Frontal cortex (tissue), 4 donors: ENCODE measurements around the gene GSE1. TPM values are rescaled to one million over a fixed set of nuclear protein-coding genes. Genes with fewer than 3 reads are reported as not detected.
A peak's percentile ranks its signal among the peaks of the same experiment; 100 is the strongest.

ENCODE experiments used
- DNase-seq, 2 donors: peaks; one replicate each; pipeline ENCODE4 v3.0.0; 2012; ENCODE audit warnings: low spot score in 2 of 2
- FAIRE-seq: peaks from 2 replicates; lab custom pipeline; 2012; peaks lifted over from hg19 to GRCh38; lab: Jason Lieb, UNC
- total RNA-seq: library from RNA; depleted of rRNA; stranded (reverse); fragments of >200 nt; gene quantifications from one replicate; pipeline ENCODE4 v1.2.3, GENCODE V29; 2014
- donor health status: control.
- donor health status: control.
- donor health status: control.

Gene GSE1
- total RNA-seq, 1 donor from 2014 or later: 13.9 TPM

DNA sequence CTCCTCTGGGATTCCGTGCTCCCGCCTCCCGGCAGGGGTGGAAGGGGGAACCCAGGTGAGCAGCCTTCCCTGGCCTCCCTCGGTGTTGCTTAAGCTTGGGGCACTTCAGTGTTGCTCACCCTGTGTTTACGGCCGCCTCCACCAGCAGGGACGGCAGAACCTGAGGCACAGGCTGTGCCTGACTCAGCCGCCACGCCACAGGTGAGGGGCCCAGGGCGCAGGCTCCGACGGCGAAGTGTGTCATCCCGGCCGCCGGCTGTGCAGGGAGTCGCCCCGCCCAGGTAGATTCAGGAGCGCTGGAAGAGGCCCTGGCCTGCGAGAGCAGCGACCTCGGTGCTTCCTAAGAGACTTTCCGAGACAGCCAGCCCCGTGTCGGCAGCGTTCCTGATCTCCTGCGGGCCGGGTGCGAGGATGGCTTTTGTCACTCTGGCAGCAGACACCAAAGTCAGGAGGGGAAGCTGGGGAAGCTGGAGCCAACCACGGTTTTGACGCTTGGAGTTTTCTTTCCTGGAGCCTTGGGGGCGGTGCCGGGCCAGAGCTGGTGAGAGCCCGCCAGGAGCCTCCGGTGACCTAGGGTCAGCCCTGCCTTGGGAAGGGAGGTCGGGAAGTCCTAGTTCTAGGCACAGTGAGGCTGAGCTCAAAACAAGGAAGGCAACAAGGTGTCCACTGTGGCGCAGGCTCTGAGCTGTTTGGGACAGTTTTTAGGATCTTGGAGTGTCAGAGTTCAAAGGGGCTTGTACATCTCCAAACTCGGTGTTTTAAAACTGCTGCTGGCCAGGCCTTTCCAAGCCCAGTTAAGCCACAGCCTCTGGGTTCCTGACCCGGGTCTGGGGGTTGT, 2.1 kb downstream of the GSE1 start:
- no peak for DNase-seq

DNA sequence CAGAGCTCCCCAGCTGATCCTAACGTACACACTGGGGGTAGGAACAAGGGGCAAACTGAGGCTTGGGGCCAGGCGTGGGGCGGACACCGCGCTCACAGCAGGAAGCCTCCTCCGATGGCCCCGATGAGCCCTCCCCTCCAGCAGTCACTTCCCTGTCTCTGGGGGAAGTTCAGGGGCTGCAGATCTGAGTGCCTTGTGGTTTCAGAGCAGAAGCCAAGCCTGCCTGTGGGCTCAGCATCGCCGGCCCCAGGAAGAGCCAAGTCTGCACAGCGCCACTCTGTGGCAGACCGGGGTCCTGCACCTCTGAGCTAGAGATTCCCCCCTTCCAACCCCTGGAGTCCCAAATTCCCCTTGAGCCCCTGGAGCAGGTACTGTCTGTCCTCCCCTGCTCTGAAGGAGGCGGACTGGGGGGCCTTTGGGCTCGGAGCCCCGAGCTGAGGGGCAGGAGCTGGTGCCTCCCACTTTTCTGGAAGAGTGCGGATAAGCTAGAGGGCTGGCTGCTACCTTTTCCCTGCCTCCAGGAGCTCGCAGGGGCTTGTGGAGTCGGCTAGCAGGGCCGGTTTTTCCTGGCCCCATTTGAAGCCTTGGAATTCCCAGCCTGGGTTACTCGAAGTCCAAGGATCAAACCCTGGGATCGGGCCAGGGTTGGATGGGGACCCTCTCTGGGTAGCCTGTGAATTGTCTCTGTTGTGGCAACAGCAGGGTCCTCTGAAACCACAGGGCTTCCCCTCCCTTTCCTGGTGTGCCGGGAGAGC, 2.9 kb downstream of the GSE1 start:
- DNase-seq: peak; percentile 67 to 78
- no peak for FAIRE-seq

More for the DNA sequence above, 2.1 kb downstream of the GSE1 start:
- no peak for FAIRE-seq

DNA sequence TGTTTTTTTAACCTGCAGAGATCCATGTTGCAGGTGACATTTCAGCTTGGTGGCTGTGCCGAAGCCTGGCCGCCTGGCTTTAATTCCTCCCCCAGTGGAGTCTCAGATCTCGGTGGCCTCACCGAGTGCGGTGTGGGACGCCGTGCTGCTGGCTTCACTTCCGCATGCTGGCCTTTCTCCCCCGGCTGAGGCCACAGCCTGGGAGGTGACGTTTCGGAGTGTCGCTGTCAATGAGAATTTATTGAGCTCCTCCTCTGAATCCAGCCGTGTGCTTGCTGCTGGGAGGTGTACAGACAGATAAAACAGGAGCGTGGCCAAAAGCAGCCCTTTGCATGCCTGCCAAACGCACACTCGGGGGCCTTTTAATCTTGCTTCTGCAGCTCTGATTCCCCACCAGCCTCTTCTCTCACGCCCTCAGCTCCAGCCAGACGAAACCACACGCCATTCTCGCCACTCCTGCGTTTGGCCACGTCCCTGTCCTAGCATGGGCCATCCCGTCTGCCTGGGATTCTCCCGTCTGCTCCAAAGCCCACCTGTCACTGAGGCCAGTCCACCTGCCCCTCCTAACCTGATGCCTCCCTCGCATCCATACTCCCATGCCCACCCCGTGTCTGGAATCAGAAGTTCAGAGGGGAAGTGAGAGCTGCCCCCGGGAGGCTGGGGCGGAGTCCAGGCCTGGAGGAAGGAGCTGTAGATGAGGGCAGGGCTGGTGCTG, 3.6 kb downstream of the GSE1 start:
- no peak for DNase-seq
- no peak for FAIRE-seq

- no peak for FAIRE-seq
- DNase-seq: no peak
Measured at GRCh38 chr16:85617948-85618347, 4.8 kb downstream of the GSE1 start.

- FAIRE-seq: no peak
- no peak for DNase-seq
Measured at GRCh38 chr16:85618521-85618920, 5.4 kb downstream of the GSE1 start.

DNA sequence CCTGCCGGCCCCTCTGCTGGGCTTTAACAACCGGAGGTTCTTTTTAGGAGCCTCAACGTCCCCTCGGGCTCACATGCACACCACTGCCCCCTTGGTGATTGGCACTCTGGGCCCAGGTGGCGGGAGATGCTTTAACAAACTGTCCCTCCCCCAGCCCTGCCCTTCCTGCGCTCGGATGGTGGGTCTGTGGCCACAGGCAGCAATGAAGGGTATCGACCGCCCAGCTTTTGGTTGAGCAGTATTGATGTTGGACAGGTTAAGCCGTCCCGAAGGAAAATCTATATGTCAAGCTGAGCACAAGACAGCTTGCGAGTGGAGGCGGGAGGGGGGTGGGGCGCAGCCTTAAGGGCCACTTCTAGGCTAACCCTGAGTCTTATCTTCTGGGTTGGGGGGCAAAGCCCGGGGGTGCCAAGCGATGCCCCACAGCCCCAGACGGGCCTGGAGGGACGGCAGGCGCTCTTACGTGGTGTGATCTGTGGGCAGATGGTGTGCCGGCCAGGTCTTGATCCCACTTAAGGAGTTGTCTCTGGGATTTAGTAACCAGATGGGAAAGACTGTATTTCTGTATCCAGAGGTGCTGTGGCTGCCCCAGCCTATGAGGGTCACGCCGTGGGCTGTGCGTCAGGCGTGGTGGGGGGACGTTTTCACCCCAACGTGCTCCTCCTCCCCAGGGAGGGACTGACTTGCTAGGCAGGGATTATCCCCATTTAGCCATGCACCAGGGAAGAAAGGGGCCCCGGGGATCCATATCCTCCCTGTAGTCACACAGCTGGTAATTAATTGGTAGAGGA, 6.2 kb downstream of the GSE1 start:
- DNase-seq (no peak), FAIRE-seq (no peak)

DNA sequence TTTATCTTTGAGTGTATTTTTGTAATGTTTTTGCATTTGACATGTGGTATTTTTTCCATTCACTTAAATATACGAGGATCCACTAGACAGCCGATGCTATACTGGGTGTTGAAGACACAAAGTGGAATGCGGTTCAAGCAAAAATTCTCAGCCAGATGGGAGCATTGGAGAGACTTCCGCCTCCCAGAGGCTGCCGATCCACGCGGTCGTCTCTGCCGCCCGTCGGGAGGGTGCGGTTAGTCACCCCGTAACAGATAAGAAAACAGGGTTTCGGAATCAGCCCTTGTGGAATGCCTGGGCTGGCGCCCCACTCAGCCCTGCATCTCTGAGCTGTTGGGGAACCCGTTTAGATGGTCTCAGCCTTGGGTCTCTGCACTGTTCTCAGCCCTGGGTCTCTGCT, 7.3 kb downstream of the GSE1 start:
- FAIRE-seq (no peak), DNase-seq (no peak)

DNA sequence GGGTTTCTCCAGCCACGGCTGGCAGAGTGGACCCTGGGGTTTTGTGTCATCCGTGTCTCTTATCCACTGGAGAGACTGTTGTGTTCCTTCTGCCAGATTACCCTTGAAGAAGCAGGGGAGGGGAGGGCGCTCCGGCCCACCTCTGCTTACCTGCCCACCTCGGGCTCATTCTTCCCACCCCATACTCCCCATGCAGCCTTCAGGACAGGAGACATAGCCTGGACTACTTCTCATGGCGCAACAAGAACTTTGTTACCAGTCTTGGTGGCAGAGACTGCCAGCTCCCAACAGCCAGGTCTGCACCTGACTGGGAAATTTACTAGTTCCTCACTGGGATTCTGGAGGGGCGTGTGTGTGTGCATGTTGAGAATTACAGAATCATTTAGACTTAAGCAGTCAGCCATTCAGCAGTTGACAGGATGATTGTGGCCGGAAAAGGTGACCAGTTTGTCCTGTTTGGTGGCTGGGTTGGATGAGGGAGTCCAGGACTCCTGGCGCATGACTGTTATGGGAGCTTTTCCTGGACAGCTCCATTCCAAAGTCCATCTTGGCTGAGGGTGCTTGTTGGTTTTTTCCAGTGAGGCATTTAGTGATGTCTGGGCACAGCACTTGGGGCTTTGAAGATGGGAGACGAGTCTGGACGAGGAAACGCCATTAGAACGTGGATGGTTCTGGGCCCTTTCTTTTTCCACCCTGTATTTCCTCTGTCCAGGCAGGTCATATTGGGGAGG, 8.7 kb downstream of the GSE1 start:
- no peak for DNase-seq

GRCh38 chr16:85622683-85623082, 9.6 kb downstream of the GSE1 start:
- FAIRE-seq (no peak), DNase-seq (no peak)

More for the DNA sequence above, 8.7 kb downstream of the GSE1 start:
- FAIRE-seq: no peak

GRCh38 chr16:85623250-85623649, 10.1 kb downstream of the GSE1 start:
- FAIRE-seq: no peak

GRCh38 chr16:85623997-85624601, 11.0 kb downstream of the GSE1 start:
- DNase-seq (no peak), FAIRE-seq (no peak)

More at GRCh38 chr16:85623250-85623649, 10.1 kb downstream of the GSE1 start:
- no peak for DNase-seq

- FAIRE-seq: no peak
Measured at GRCh38 chr16:85624646-85625045, 11.5 kb downstream of the GSE1 start.

GRCh38 chr16:85625053-85625452, 11.9 kb downstream of the GSE1 start:
- no peak for FAIRE-seq
- no peak for DNase-seq

More at GRCh38 chr16:85624646-85625045, 11.5 kb downstream of the GSE1 start:
- DNase-seq: no peak

- DNase-seq (no peak), FAIRE-seq (no peak)
Measured at GRCh38 chr16:85625485-85626117, 12.5 kb downstream of the GSE1 start.

DNA sequence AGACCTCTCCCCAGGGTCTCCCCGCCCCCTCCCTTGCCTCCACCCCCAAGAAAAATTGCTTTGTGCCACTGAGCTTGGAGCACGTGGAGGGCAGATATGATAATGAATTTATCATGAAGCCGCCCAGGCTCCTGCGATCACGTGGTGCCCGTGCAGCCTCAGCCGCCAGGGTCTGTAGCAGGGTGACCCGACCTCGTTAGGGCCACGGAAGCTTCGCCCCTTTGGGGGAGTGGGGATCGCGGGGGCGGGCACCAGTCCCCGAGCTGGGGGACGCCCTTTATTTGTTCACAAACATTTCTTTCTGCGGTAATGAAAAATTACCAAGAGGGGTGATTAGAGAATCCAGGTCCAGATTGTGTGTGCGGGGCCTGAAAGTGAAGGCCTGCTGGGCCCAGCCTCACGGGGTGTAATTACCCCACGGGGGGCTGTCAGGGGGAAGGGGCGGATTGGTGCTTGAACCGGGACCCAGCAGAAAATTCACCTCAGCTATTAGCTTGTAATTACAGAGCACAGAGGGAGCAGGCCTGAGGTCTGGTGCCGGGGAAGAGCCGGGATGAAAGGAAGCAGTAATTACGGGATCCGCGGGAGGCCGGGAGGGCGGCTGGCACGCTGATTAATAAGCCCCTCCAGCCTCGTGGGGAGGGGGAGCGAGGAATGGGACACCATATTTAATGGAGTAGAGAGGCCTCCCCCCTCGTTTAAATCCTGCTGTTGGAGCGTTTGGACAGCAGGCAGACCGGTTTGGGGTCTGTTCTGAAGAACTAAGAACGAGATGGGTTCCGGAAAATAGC, 13.3 kb downstream of the GSE1 start:
- FAIRE-seq (no peak), DNase-seq (no peak)

GRCh38 chr16:85627089-85627488, 14.0 kb downstream of the GSE1 start:
- DNase-seq: no peak
- no peak for FAIRE-seq

DNA sequence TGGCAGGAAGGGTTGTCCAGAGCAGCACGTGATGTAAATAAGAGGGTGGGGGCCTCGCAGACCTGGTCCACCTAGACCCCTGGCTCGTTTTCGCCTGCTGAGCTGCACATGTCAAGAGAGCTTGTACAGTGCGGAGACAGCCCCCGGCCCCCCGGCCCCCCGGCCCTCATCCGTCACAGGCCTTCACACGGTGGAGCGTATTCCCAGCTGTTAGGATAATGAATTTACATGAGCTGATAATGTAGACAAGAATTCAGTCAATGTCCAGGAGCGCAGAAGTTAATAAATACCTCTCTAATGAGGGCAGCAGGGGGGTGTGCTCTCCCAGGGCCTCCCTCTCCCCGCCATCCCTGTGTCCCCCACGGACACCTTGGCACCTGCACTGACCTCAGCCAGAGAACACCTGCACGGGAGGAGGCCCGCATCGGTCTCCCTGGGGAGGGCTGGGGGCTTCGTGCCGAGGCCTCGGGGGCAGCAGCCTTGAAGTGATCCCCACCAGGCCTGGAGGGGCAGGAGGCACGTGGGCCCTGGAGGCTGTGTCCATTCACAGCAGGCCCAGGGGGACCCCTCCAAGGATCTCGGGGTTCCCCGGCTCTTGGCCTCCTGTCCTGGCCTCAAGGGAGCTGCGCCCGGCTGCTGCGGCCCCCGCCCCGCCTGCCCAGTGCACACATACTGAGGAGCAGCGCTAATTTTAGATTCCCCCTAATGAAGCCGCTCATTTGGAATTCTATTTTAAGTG, 14.6 kb downstream of the GSE1 start:
- no peak for FAIRE-seq
- no peak for DNase-seq
